ENCODE results near the gene TSPAN18. TPM values are rescaled to one million over a fixed set of nuclear protein-coding genes. Genes with fewer than 3 reads are reported as not detected.

The TSPAN18 gene
- total RNA-seq, 1 donor from 2014 or later = 25.4 TPM

DNA sequence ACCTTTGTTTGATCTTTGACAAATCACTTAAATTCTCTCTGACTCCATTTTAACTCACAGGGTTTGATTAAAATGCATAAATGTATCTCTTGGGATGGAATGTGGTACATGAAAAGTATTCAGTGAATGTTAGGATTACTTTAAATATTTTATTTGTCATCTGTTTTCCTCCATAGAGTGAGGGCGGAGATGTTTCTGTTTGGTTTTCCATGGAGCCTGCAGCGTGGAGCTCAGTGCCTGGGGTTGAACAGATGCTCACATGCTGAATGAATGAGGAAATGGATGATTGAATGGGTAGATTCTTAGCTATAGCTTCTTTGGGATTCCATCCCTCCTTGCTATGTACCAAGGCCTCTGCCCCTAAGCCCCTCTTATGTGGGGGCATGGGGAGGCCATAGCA lies 10.0 kb downstream of the TSPAN18 start:
- intact Hi-C loops (cut with micrococcal nuclease) = no loop called here

DNA sequence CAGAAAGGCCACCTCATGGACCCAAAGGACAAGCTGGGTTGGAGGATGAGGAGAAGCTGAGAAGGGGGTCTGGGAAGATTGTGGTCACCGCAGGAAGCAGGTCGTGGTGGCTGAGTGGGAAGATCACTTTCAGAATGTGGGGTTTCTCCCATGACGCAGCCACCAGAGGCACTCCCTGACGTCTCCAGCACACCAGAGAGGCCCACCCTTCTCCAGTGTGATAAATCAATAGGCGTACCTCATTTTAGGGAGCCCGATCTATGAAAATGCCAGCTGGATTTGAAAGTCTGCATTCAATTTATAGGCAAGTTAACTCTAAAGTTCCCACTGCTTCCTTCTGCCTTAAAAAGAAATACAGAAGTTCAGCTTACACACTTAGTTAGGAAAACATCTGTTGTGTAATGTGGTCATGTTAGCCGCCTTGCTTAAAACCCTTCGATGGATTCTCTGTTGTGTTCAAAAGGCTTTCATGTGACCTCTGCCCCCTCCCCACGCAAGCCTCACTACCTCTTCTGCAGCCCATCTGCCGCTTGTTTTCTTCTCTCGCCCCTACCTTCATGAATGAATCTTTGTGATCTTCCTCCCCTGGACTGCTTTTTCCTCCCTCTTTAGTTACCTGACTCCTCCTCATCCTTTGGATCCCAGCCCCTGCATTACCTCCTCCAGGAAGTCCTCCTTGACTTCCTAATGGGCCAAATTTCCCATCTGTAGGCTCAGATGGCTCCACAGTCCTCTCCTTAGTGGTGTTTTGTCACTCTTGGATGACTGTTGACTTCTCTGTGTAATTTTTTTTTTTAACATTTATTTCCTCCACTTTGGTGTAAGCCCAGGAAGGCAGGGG lies 10.7 kb downstream of the TSPAN18 start:
- intact Hi-C loops (cut with micrococcal nuclease) = no loop called here

DNA sequence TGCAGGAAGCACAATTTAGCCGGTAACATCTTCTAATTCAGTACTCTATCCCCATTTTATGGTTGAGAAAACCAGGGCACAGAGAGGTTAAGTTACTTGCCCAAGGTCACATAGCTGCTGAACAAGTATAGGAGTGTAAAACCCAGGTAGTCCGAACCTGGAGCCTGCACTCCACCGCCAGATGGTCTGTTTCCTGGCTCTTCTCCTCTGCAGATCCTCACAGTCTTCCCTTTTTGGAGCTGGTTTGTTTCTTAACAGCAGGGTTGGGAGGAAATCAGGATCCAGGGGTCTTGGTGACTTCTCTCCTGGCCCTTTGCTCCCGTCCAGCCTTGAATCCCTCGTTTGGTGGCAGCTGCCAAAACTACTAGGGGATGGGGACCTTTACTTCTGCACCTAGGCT lies 12.0 kb downstream of the TSPAN18 start:
- intact Hi-C loops (cut with micrococcal nuclease) = no loop called here

DNA sequence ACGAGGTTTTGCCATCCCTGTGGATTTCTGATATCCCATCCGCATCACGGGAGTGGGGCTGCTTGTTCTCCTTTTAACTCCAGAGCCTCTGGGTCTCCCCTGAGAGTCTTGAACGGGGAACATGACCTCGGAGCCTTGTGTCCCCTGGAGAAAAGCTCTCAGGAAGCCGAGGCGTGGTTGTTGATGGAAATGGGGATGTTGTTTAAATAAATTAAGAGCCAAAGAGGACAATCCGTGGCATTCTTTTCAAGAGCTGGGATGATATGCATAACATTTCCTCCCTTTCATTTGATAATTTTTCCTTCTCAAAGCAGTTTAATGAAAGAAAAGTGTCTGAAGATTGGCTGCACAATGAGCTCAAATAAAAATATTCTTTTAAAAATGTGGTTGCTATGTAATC lies 14.2 kb downstream of the TSPAN18 start:
- intact Hi-C loops (cut with micrococcal nuclease) = no loop called here

DNA sequence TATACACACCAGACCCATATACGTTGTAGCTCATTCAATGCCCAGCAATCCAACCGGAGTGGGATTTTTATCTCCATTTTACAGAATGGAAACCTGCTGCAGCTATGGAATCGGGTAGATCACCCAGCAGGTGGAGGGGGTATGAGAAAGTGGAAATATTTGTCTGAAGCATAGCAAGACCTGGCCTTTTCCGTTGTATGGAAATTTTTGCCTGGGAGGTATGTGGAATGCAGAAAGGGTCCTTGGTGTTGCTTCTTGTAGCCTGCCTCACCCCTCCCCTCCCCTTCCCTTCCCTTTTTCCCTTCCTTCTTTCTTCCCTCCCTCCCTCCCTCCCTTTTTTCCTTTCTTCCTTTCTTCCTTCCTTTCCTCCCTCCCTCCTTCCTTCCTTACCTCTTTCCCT lies 15.2 kb downstream of the TSPAN18 start:
- intact Hi-C loops (cut with micrococcal nuclease) = no loop called here

DNA sequence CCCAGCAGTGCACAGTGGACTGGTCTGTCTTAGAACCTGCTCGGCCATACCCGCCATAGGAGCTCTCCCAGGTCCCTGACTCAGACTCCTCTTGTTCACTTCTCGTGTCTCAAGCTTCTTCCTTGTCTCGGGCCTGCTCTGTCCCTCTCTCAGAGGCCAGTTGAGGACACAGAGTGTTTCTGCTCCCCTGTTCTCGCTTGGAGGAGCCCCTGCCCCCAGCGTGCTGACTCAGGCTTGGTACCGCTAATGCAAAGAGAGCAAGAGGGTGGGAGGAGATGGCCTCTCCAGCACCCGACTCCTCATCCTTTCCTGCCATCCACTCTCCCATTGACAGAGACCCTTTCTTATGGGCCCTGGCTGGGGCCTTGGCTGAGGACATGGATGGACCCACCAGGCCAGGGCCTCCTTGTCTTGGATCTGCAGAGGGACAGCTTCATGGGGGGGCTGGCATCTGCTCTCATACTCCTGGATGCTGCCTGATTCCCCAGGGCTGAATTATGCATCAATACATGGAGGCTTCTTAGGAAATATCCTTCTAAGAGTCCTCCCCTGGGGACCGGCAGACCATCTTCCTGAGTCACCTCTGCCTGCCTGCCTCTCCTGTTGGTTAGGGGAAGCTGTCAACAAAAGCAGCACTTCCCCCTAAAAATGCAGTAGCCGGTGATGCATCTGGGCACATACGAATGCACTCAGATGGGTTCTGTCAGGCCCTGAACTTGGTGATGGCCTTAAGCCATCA lies 15.9 kb downstream of the TSPAN18 start:
- intact Hi-C loops (cut with micrococcal nuclease) = no loop called here

DNA sequence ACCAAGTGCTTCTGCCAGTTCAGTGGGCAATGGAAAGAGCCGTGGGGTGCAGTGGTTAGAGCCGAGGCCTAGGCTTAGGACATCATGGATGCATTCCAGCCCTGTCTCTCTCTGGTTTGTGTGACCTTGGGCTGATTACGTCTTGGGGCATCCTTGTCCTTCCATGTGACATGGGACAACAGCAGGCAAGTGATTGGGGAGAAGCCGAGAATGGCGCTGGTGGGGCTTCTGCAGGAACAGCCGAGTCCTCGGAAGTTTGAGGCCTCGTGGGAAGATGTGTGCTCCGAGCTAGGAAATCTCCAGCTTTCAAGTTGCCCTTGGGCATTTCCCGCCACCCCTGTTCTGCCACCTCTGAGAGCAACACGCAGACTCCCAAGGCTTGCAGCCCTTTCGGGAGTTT lies 16.6 kb downstream of the TSPAN18 start:
- intact Hi-C loops (cut with micrococcal nuclease) = no loop called here

DNA sequence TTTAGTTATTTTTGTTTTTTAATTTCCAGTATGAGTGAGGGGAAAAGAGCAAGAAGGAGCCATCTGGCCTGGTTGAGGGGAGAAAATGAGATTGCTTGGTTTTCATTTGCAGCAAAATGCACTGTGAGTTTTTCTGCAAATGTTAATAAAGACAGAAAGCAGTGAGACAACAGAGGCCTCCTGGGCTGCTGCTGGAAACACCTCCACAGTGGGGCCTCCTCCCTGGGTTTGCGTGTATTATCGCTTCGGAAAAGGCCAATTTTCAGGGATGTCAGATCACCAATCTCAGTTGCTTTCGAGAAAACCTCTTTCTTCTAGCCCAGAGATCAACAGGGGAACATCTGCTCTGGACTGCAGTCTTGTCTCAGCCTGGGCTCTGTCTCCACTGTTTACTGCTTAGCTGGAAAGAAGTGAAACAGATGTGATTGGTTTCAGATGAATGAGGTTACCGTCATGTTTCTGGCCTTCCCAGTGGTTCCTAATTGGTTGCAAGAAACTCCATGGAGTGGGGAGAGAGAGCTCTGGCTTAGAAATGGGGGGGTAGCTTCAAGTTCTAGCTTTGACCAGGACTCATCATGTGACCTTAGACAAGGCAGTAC lies 17.3 kb downstream of the TSPAN18 start:
- intact Hi-C loops (cut with micrococcal nuclease) = no loop called here

DNA sequence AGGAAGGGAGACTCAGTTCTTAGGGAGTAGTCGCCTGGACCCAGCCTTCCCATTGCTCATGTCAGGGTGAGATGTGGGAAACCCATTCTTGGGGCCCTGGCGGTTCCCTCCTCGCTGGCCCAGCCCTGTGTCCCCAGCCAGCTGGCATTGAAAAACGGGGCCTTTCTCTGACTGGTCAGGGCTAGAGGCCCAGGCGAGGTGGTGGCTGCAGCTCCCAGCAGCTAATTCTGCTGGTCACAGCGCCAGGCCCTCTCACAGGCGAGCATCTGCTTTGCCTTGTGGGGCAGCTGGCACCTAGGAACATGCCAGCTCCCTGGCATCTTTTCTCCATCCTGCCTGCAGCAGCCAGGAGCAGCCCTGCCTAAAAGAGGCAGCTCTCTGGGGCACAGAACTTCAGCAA lies 20.1 kb downstream of the TSPAN18 start:
- intact Hi-C loops (cut with micrococcal nuclease) = no loop called here

DNA sequence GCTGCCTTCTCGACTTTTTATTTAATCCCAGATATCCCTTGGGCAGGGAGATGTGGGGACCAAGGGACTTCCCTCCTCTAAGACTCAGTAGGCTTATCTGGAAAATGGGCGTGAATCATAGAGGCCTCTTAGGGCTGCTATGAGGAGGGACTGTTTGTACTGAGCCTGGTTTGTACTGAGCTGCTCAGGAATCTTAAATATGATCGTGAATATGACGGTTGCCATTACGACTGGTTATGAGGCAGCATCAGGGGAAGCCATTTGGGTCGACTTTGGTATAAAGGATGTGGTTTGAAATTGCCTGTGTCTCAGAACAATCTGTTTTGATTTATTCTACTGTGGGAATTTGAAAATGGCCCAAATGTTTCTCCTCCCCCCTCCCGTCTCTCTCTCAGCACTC lies 20.6 kb downstream of the TSPAN18 start:
- intact Hi-C loops (cut with micrococcal nuclease) = no loop called here

DNA sequence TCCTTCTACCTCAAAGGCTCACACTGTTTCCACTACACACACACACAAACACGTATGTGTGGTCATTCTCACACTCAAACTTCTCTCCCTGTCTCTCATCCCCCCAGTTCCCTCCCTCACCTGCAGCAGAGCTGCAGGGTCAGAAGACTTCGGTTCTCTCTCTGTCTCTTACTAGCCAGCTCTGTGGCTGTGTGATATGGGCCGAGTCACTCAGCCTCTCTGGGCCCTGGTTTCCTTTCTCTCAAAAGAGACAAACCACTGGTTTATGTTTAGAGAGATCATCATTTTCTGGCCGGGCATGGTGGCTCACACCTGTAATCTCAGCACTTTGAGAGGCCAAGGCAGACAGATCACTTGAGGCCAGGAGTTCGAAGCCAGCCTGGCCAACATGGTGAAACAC lies 21.1 kb downstream of the TSPAN18 start:
- intact Hi-C loops (cut with micrococcal nuclease) = no loop called here

DNA sequence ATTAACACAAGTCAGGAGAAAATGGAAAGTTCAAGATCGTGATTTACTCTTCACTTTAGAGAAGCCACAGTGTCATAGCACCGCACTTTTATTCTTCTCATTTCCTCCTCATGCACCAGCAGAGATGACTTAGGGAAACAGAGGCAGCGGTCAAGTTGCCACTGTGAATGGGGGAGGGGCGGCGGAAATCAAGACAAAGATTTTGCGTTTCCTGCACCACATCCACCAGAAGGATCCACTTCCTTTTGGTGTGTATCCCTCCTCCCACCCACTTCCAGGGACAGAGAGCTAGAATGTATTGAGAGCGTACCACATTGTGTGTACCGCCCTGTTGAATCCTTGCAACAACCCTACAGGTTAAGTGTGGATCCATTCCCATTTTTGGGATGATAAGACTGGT lies 21.8 kb downstream of the TSPAN18 start:
- intact Hi-C loops (cut with micrococcal nuclease) = no loop called here

DNA sequence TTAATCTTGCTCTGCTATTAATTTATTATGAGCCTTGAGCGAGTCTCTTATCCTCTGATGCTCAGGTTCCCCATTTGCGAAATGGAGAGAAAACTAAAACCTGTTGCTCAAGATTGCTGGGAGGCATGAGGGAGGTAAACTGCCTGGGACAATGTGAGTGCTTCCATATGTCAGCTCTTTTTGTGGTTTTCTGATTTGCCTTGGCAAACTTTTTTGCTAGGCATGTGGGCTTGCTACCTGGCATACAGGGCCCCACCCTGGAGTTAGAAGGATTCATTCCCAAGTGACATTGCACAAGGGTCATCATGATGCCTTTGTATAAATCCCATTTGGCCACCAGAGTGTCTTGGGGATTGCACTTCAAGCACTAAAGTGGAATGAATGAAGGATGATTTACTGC lies 22.4 kb downstream of the TSPAN18 start:
- intact Hi-C loops (cut with micrococcal nuclease) = no loop called here

DNA sequence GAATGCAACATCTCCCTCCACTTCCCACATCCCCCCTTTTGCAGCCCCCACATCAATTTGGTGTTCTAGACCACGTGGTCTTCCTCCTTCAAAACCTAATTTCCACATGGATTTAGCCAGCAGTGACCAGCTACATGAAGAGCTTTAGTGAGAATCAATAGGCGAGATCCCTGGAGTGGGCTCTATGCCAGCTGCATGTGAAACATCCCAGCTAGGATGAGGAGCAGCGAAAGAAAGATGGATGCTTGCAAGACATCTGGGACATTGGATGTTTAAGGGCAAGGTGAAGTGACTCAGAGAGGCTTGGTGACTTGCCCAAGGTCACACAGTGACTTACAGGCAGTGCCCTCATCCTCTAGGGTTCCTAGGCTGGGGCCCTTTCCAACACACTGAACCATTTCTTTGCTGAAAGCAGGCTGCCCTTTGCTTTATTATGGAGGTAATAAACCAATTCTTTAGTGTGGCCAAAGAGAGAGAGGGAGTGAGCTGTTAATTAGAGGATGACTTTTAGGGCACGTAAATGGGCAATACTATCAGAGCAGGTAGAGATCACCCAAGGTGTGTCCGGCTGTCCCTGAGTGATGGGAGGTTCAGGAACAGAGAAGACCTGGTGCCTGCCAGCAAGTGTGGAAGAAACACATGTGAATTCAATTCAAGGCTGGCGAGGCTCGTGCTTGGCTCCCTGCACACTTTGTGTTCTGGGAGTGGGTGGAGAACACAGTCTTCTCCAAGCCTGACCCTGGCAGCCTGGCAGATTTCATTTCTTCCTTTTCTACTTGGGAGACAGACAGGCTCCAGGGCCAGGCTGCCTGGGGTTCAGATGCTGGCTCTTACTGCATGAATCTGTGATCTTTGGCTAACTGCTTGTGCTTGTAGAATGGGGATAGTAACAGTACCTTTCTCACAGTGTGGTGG lies 24.0 kb downstream of the TSPAN18 start:
- intact Hi-C loops (cut with micrococcal nuclease) = no loop called here

DNA sequence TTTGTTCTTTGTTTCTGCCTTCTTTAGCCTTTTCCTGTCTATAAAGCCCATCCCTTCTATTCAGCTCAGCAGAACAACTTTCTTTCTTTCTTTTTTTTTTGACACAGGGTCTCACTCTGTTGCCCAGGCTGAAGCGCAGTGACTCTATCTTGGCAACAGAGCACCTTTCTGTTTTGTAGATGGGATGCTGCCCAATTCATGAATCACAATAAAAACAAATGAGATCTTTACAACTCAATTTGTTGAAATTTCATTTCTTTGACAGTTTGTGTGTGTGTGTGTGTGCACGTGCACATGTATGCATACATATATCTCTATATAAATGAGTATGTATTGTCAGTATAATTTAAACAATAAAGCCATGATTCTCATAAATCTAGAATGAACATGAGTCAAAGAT lies 25.5 kb downstream of the TSPAN18 start:
- intact Hi-C loops (cut with micrococcal nuclease) = no loop called here

DNA sequence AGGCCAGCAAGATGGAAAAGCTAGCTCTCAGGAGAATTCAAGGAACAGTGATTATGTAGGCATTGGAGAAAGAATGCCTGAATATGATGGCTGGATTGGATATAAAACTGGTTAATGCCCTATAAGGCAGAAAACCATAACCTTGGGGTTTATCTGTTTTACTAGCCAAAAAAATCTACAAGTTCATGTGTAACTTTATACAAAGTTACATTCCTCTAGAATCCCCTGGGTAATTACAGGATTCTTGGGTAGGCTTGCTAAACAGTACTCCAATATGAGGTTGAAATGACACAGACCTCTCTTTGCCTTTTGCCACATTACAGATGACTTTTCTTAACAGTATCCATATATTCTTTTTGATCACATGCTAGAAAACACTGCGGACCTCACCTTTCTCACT lies 26.0 kb downstream of the TSPAN18 start:
- intact Hi-C loops (cut with micrococcal nuclease) = no loop called here

DNA sequence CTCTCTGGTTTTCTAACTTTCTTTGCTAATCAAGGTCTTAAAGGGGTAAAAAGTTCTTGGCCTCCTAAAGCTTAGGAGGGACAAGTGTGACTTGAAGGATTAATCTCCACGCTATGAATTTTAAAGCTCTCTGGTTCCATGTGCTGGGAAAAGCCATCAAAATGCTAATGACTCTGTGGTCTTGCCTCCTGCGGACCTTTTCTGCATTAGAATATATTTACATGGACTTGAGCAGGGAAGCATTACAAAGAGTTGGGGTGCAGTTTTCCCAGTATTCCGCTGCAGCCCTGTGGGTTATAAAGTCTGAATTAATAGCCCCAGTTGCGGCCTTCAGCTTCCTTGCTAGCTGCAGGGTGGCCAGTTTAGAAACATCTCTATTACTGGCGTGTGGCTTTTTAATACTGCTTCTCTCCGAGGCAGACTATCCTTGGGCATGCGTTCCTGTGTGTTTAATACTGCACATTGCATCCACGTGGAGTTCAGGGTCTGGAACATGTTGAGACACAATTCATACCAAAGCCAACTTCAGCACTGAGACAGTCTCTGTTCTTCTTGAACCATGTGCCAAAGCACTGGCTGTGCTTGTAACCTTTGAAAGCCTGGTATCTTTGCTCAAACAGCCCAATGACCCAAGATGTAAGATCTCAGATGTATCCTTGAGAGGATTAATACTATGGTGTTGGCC lies 27.3 kb downstream of the TSPAN18 start:
- intact Hi-C loops (cut with micrococcal nuclease) = no loop called here

DNA sequence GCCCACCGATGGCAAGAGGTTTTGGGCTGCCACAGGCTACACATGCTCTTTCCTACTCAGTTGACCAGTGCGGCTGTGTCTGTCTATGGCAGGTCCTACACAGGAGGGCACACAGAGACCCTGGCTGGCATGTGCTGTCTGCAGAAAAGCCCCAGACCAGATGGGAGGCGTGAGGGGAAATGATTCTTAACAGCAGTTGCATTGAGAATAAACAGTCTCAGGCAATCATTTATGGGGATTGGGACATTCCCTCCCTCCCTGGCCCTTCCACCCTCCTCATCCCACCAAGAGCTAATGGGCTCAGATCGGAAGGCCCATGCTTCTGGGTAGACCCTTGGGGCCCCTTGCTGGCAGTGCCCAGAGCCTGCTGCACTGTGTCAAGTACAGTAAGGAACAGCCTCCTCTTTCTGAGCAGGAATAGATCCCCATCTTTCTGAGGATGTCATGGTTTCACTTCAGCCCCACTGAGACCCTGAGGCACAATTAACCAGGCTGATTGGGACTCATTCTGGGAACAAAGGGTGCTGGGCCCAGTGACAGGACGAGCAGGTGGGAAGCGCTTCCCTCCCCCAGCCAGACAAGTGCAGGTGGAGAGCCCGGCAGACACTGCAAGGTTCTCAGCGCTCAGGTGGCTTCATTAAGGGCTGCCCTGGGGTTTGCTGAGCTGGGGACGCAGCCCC lies 28.3 kb downstream of the TSPAN18 start:
- intact Hi-C loops (cut with micrococcal nuclease) = no loop called here

DNA sequence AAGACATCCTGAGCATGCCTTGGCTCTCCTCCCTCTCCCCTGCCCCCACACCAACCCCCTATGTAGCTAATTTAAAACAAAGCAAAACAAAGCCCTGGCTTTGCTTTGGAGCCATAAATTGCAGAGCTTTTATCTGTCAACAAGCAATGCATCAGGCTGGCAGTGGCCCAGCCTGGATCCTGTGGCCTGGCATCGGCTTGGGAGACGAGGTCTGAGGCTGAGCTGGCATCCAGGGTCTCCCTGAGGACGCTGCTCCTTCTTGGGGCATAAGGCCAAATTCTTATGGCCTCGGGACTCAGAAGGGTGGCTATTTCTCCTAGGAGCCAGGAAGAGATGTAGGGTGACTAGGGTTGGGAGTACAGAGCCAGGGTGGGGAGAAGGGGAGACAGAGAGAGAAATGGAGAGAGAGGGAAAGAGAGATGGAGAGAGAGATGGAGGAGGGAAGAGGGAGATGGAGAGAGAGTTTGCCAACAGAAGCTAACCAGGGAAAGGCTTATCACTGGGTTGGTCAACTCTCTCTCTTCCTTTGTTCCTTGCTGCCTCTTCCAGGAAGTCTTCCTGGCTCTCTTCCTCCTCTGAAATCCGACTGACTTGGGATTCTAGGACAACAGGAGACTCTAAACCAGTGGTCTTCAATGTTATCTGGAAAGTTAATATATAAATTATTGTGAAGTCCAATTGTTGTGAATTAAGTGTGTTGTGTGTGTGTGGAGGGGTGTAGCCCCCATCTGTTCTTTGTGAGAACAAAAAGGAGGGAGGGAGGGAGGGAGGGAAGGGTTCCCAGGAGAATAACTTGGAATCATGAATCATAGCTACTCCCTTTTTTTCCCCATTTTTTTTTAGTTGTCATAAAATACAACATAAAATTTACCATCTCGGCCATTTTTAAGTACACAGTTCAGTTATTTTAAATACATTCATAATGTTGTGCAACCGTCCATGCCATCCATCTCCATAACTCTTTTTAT lies 29.1 kb downstream of the TSPAN18 start:
- intact Hi-C loops (cut with micrococcal nuclease) = no loop called here
